H1 (cell line): ENCODE measurements around the gene RNF157. TPM values are rescaled to one million over a fixed set of nuclear protein-coding genes. Genes with fewer than 3 reads are reported as not detected.

Experiments used
- CTCF ChIA-PET: fragments of 300-600 bp; sonication (Branson Sonifier 250); formaldehyde crosslinking; loops from one replicate; lab custom pipeline; 2021; ENCODE audit not compliant: partially characterized antibody; lab: Charles Lee
- POLR2A ChIA-PET: fragments of 300-600 bp; sonication (Branson Sonifier 250); formaldehyde crosslinking; loops from one replicate; lab custom pipeline; 2021; ENCODE audit warnings: inconsistent platforms; ENCODE audit not compliant: partially characterized antibody; lab: Charles Lee
- DNase-seq, 2 experiments: peaks; one replicate each; pipeline versions ENCODE4 v3.0.0 to v3.0.0-alpha.2; 2010 to 2022; ENCODE audit warnings: low spot score in 2 of 2, low read depth in 1 of 2, mixed read lengths in 1 of 2
- FAIRE-seq: peaks from 2 replicates; lab custom pipeline; 2011; peaks lifted over from hg19 to GRCh38; lab: Jason Lieb, UNC
- H2AFZ ChIP-seq: 2 replicates; pipeline ENCODE4 v1.8.1; 2012; ENCODE audit warnings: low read length, inconsistent platforms
- H2AK5ac ChIP-seq: 2 replicates; pipeline ENCODE4 v1.6.1; 2013; ENCODE audit warnings: low read depth, low read length
- H2BK120ac ChIP-seq: replicated peaks from 2 replicates; pipeline ENCODE3; 2013; ENCODE audit warnings: low read depth, low read length, inconsistent platforms
- H2BK12ac ChIP-seq: 2 replicates; pipeline ENCODE4 v1.6.1; 2013; ENCODE audit warnings: low read depth, low read length
- H2BK15ac ChIP-seq: 2 replicates; pipeline ENCODE4 v1.6.1; 2013; ENCODE audit warnings: low read length
- H2BK20ac ChIP-seq: 2 replicates; pipeline ENCODE4 v1.6.1; 2013; ENCODE audit warnings: low read length
- H2BK5ac ChIP-seq: 2 replicates; pipeline ENCODE4 v1.6.1; 2013; ENCODE audit warnings: low read depth, low read length
- H3K14ac ChIP-seq: 2 replicates; pipeline ENCODE4 v1.6.1; 2013; ENCODE audit warnings: inconsistent platforms; ENCODE audit not compliant: insufficient read length
- H3K18ac ChIP-seq: 2 replicates; pipeline ENCODE4 v1.6.1; 2013; ENCODE audit warnings: low read length; ENCODE audit errors: extremely low read depth
- H3K23ac ChIP-seq: 2 replicates; pipeline ENCODE4 v1.6.1; 2013; ENCODE audit warnings: inconsistent platforms; ENCODE audit not compliant: insufficient read length
- H3K23me2 ChIP-seq: 2 replicates; pipeline ENCODE4 v1.6.1; 2013; ENCODE audit warnings: low read depth, low read length
- H3K27ac ChIP-seq: 2 replicates; pipeline ENCODE4 v1.6.1; 2011; ENCODE audit warnings: low read depth, low read length, inconsistent platforms
- H3K27me3 ChIP-seq, 4 experiments: replicated peaks in 1 of 4; 1 replicate in 1 of 4; 2 replicates in 3 of 4; pipeline versions ENCODE4 v1.6.1 to v1.8.1; 2011 to 2013; ENCODE audit warnings: low read length in 3 of 4, mild to moderate bottlenecking in 3 of 4, inconsistent platforms in 2 of 4, mixed read lengths in 2 of 4, moderate library complexity in 1 of 4; ENCODE audit not compliant: control insufficient read depth in 3 of 4, insufficient read depth in 3 of 4; ENCODE audit errors: extremely low read depth in 1 of 4
- H3K36me3 ChIP-seq, 4 experiments: 2 replicates each; pipeline versions ENCODE4 v1.6.1 to v1.8.1; 2011 to 2013; ENCODE audit warnings: mild to moderate bottlenecking in 4 of 4, low read length in 3 of 4, moderate library complexity in 2 of 4, control low read depth in 1 of 4, inconsistent platforms in 1 of 4; ENCODE audit not compliant: insufficient read depth in 4 of 4, control insufficient read depth in 2 of 4
- H3K4ac ChIP-seq: replicated peaks from 2 replicates; pipeline ENCODE3; 2013; ENCODE audit warnings: low read length, low read depth, mixed read lengths, inconsistent platforms; ENCODE audit not compliant: insufficient read length
- H3K4me1 ChIP-seq, 4 experiments: replicated peaks in 1 of 4; 1 replicate in 1 of 4; 2 replicates in 3 of 4; pipeline versions ENCODE4 v1.6.1 to v1.8.1; 2011 to 2013; ENCODE audit warnings: low read length in 3 of 4, inconsistent platforms in 2 of 4, mixed read lengths in 1 of 4; ENCODE audit not compliant: insufficient read depth in 4 of 4, control insufficient read depth in 3 of 4
- H3K4me2 ChIP-seq, 2 experiments: 2 replicates each; pipeline versions ENCODE4 v1.6.1 to v1.8.1; 2011 to 2013; ENCODE audit warnings: low read depth in 2 of 2, low read length in 2 of 2, control low read depth in 1 of 2, inconsistent platforms in 1 of 2, mild to moderate bottlenecking in 1 of 2; ENCODE audit not compliant: insufficient read depth in 1 of 2
- H3K4me3 ChIP-seq, 4 experiments: fragments of 200-600, 300-600 bp in 1 of 4; sonication (generic), shearing (Covaris generic), sonication (Bioruptor Twin) in 1 of 4; 2 replicates each; pipeline versions ENCODE4 v1.5.1 to v1.8.1; 2011 to 2016; ENCODE audit warnings: low read length in 4 of 4, low read depth in 3 of 4, control low read depth in 2 of 4, inconsistent platforms in 2 of 4, mild to moderate bottlenecking in 2 of 4, mixed read lengths in 1 of 4, moderate library complexity in 1 of 4; ENCODE audit not compliant: insufficient read depth in 2 of 4; ENCODE audit errors: extremely low read depth in 1 of 4
- H3K56ac ChIP-seq: replicated peaks from 2 replicates; pipeline ENCODE3; 2013; ENCODE audit warnings: low read depth, mild to moderate bottlenecking, mixed read lengths, low read length, inconsistent platforms; ENCODE audit not compliant: insufficient read length
- H3K79me1 ChIP-seq: 2 replicates; pipeline ENCODE4 v1.6.1; 2013; ENCODE audit warnings: low read depth, low read length, control low read depth
- H3K79me2 ChIP-seq, 2 experiments: 2 replicates each; pipeline versions ENCODE4 v1.6.1 to v1.8.1; 2012 to 2013; ENCODE audit warnings: low read length in 2 of 2, mild to moderate bottlenecking in 2 of 2, inconsistent platforms in 1 of 2; ENCODE audit not compliant: insufficient read depth in 2 of 2, control insufficient read depth in 1 of 2
- H3K9ac ChIP-seq, 4 experiments: replicated peaks in 1 of 4; 1 replicate in 1 of 4; 2 replicates in 3 of 4; pipeline versions ENCODE4 v1.6.1 to v1.8.1; 2011 to 2013; ENCODE audit warnings: low read depth in 3 of 4, low read length in 3 of 4, control low read depth in 2 of 4, mild to moderate bottlenecking in 2 of 4, moderate library complexity in 2 of 4, inconsistent platforms in 1 of 4; ENCODE audit errors: extremely low read depth in 1 of 4
- H3K9me3 ChIP-seq, 2 experiments: 2 replicates each; pipeline versions ENCODE4 v1.6.1 to v1.8.1; 2012 to 2013; ENCODE audit warnings: mild to moderate bottlenecking in 2 of 2, moderate library complexity in 2 of 2, control low read depth in 1 of 2, inconsistent platforms in 1 of 2, low read depth in 1 of 2, low read length in 1 of 2, mixed read lengths in 1 of 2; ENCODE audit not compliant: insufficient read depth in 2 of 2
- H4K20me1 ChIP-seq, 2 experiments: replicated peaks in 1 of 2; 2 replicates each; pipeline versions ENCODE3 to v1.8.1; 2011 to 2013; ENCODE audit warnings: inconsistent platforms in 2 of 2, low read length in 2 of 2, mild to moderate bottlenecking in 1 of 2; ENCODE audit not compliant: insufficient read depth in 2 of 2, control insufficient read depth in 1 of 2
- H4K5ac ChIP-seq: 2 replicates; pipeline ENCODE4 v1.6.1; 2013; ENCODE audit warnings: low read length, low read depth, mixed read lengths, inconsistent platforms; ENCODE audit not compliant: insufficient read length
- H4K8ac ChIP-seq: 2 replicates; pipeline ENCODE4 v1.8.0; 2013; ENCODE audit warnings: mild to moderate bottlenecking, moderate library complexity, low read length, inconsistent platforms; ENCODE audit not compliant: insufficient read depth; ENCODE audit errors: extremely low read depth
- H4K91ac ChIP-seq: replicated peaks from 2 replicates; pipeline ENCODE3; 2013; ENCODE audit warnings: low read length, mixed read lengths, inconsistent platforms; ENCODE audit not compliant: insufficient read length
- CEBPB ChIP-seq: IDR thresholded peaks from 2 replicates; pipeline ENCODE4 v1.6.1; 2012; ENCODE audit warnings: low read depth, low read length
- CHD2 ChIP-seq: IDR thresholded peaks from 2 replicates; pipeline ENCODE4 v1.6.1; 2012; ENCODE audit warnings: low read length, improper control_type of control experiment
- EGR1 ChIP-seq: IDR thresholded peaks from 2 replicates; pipeline ENCODE4 v1.6.1; 2011; ENCODE audit warnings: low read depth, low read length, borderline replicate concordance
- EZH2 ChIP-seq: fragments of 200-600 bp; sonication (generic); IDR thresholded peaks from 2 replicates; pipeline ENCODE4 v1.7.1; 2012; ENCODE audit warnings: low read depth, mild to moderate bottlenecking, moderate library complexity, low read length, inconsistent platforms; ENCODE audit not compliant: severe bottlenecking
- KDM4A ChIP-seq: IDR thresholded peaks from one replicate; pipeline ENCODE4 v1.7.1; 2012; ENCODE audit warnings: low read depth, mild to moderate bottlenecking, moderate library complexity, low read length, inconsistent platforms; ENCODE audit not compliant: severe bottlenecking
- TAF1 ChIP-seq: IDR thresholded peaks from 2 replicates; pipeline ENCODE4 v1.6.1; 2011; ENCODE audit warnings: mild to moderate bottlenecking, low read depth, low read length
- USF2 ChIP-seq: IDR thresholded peaks from 2 replicates; pipeline ENCODE4 v1.6.1; 2011; ENCODE audit warnings: low read length, improper control_type of control experiment
- WGBS, 2 experiments: shearing (Covaris generic) in 1 of 2; methylation state at CpG; one replicate each; pipeline versions ENCODE4 v1.1.6 to v1.1.7; 2013 to 2015; ENCODE audit warnings: low lambda C conversion rate in 2 of 2, mixed read lengths in 2 of 2, inconsistent platforms in 1 of 2, low coverage in 1 of 2, missing lambda C conversion rate in 1 of 2; ENCODE audit not compliant: insufficient replicate concordance in 2 of 2, insufficient coverage in 1 of 2, insufficient read length in 1 of 2; ENCODE audit errors: extremely low coverage in 1 of 2, missing lambda C conversion rate in 1 of 2; 5-methylcytosine and 5-hydroxymethylcytosine counted together
- polyA plus RNA-seq, 7 experiments: library from polyadenylated mRNA; depleted of rRNA in 3 of 7; stranded (reverse) in 5 of 7; unstranded in 2 of 7; fragments of >200 nt in 5 of 7; fragments of 200-250 nt in 2 of 7; gene quantifications; 1 replicate in 5 of 7; 2 replicates in 1 of 7; 4 replicates in 1 of 7; pipeline versions ENCODE4 v1.2.1 to v1.2.3, GENCODE V29; 2011 to 2013; ENCODE audit warnings: missing spikeins in 2 of 7, mixed read lengths in 2 of 7
- total RNA-seq: library from RNA; stranded (reverse); fragmentation: NEBNext Ultra II Directional; extraction: Animal tissue kit (Norgen Biotek cat#: 25700); gene quantifications from 2 replicates; pipeline ENCODE4 v1.2.1, GENCODE V29; 2021

Gene RNF157
- total and polyA plus RNA-seq, 2 of the 8 experiments (the other 6 are each of a cell fraction or from before 2014, with no cell fraction given), result 13.4 to 16.7 TPM

GRCh38 chr17:76263896-76264295 lies 23.6 kb upstream of the RNF157 start:
- FAIRE-seq (no peak), DNase-seq (no peak)
- Histone ChIP-seq H2BK20ac (no peak overlapping the region), H3K4me3 (no peak overlapping the region), H3K9ac (no peak overlapping the region), H3K23me2 (no peaks in the 10 kb centered on the region), H3K36me3 (no peaks in the 10 kb centered on the region), H2BK15ac (no peak overlapping the region), H3K79me2 (peaks cover 3 to 17% of the 10 kb centered on the region in 2 experiments; a peak in 3 of 4 replicates), H2AFZ (no peak overlapping the region), H4K20me1 (no peaks in the 10 kb centered on the region), H3K18ac (no peak overlapping the region), H3K4me2 (no peak overlapping the region; a peak in 1 of 4 replicates), H3K9me3 (no peaks in the 10 kb centered on the region), H4K8ac (no peak overlapping the region), H2AK5ac (no peak overlapping the region), H3K4ac (no peak overlapping the region), H3K4me1 (peaks cover 2 to 7% (median 4%) of the 10 kb centered on the region in 4 experiments; a peak in 6 of 7 replicates), H3K14ac (no peak overlapping the region), H3K56ac (no peak overlapping the region), H4K91ac (no peak overlapping the region), H3K27me3 (no peaks in the 10 kb centered on the region; a peak in 1 of 7 replicates), H2BK12ac (0 out of 2 replicates have a peak overlapping the region, but pooled peaks have one; percentile 22), H3K27ac (no peak overlapping the region), H2BK5ac (no peak overlapping the region), H2BK120ac (no peak overlapping the region), H3K23ac (no peak overlapping the region), H3K79me1 (peaks cover 2% of the 10 kb centered on the region; the same call in 1 of the 2 replicates), H4K5ac (no peak overlapping the region)
- ChIA-PET POLR2A (interaction anchor here (1.2 to 1.6 kb wide), 5 partner anchors 11 to 126 kb away, joined by 3 to 4 read pairs (median 3); no protein-coding TSS in a partner anchor), CTCF (interaction anchor here (0.7 to 4.4 kb wide), 8 partner anchors 10 to 185 kb away, joined by 3 to 35 read pairs (median 4); no protein-coding TSS in a partner anchor)
- 94% methylated on average over 5 of the region's 5 CpGs; no CpG with 5 or more reads in 1 of the 2 experiments for WGBS, 2 experiments
- TF ChIP-seq KDM4A (no peak), CEBPB (no peak), TAF1 (no peak), CHD2 (no peak), USF2 (no peak), EZH2 (no peak), EGR1 (no peak)
